ENCODE results near the gene VPS13C.

VPS13C gene

GRCh38 chr15:61829514-61829889 is 230.7 kb downstream of the VPS13C start:
- no peaks in the 10 kb centered on the region for H3K27me3 ChIP-seq (ENCODE audit: control insufficient read depth in 5 of 5, insufficient read depth in 4 of 5, low read length in 5 of 5)
- no peak overlapping the region for H3K9ac ChIP-seq (ENCODE audit: low read length in 5 of 5)
- peaks cover 0 to 9% (median 0%) of the 10 kb centered on the region in 5 donors for H3K4me1 ChIP-seq (ENCODE audit: control insufficient read depth in 5 of 5, insufficient read depth in 5 of 5, low read length in 5 of 5)
- no peak overlapping the region for H3K4me3 ChIP-seq (ENCODE audit: low read depth in 1 of 5, low read length in 5 of 5)
- H3K27ac ChIP-seq (ENCODE audit: low read depth, low read length), result no peak overlapping the region
- no peaks in the 10 kb centered on the region for H3K36me3 ChIP-seq (ENCODE audit: control insufficient read depth in 5 of 5, insufficient read depth in 5 of 5, low read length in 5 of 5)
- no peaks in the 10 kb centered on the region for H3K9me3 ChIP-seq (ENCODE audit: control insufficient read depth in 5 of 5, low read length in 5 of 5)

GRCh38 chr15:61828860-61829513 is 231.3 kb downstream of the VPS13C start:
- Histone ChIP-seq H3K4me3 (ENCODE audit: low read depth in 1 of 5, low read length in 5 of 5) (no peak overlapping the region), H3K27me3 (ENCODE audit: control insufficient read depth in 5 of 5, insufficient read depth in 4 of 5, low read length in 5 of 5) (no peaks in the 10 kb centered on the region), H3K27ac (ENCODE audit: low read depth, low read length) (no peak overlapping the region), H3K4me1 (ENCODE audit: control insufficient read depth in 5 of 5, insufficient read depth in 5 of 5, low read length in 5 of 5) (peaks cover 0 to 9% (median 0%) of the 10 kb centered on the region in 5 donors), H3K36me3 (ENCODE audit: control insufficient read depth in 5 of 5, insufficient read depth in 5 of 5, low read length in 5 of 5) (no peaks in the 10 kb centered on the region), H3K9ac (ENCODE audit: low read length in 5 of 5) (no peak overlapping the region), H3K9me3 (ENCODE audit: control insufficient read depth in 5 of 5, low read length in 5 of 5) (no peaks in the 10 kb centered on the region)

- Histone ChIP-seq H3K9ac (ENCODE audit: low read length in 5 of 5) (no peak overlapping the region), H3K9me3 (ENCODE audit: control insufficient read depth in 5 of 5, low read length in 5 of 5) (peaks cover 0 to 1% (median 0%) of the 10 kb centered on the region in 5 donors), H3K27ac (ENCODE audit: low read depth, low read length) (no peak overlapping the region), H3K4me3 (ENCODE audit: low read depth in 1 of 5, low read length in 5 of 5) (no peak overlapping the region), H3K36me3 (ENCODE audit: control insufficient read depth in 5 of 5, insufficient read depth in 5 of 5, low read length in 5 of 5) (no peaks in the 10 kb centered on the region), H3K4me1 (ENCODE audit: control insufficient read depth in 5 of 5, insufficient read depth in 5 of 5, low read length in 5 of 5) (peaks cover 0 to 9% (median 0%) of the 10 kb centered on the region in 5 donors), H3K27me3 (ENCODE audit: control insufficient read depth in 5 of 5, insufficient read depth in 4 of 5, low read length in 5 of 5) (no peaks in the 10 kb centered on the region)
These were observed 232.2 kb downstream of the VPS13C start for GRCh38 chr15:61828008-61828407.

GRCh38 chr15:61827131-61827530 is 233.1 kb downstream of the VPS13C start:
- Histone ChIP-seq H3K27me3 (ENCODE audit: control insufficient read depth in 5 of 5, insufficient read depth in 4 of 5, low read length in 5 of 5) (no peaks in the 10 kb centered on the region), H3K36me3 (ENCODE audit: control insufficient read depth in 5 of 5, insufficient read depth in 5 of 5, low read length in 5 of 5) (no peaks in the 10 kb centered on the region), H3K9ac (ENCODE audit: low read length in 5 of 5) (no peak overlapping the region)

GRCh38 chr15:61824291-61824690 is 236.0 kb downstream of the VPS13C start:
- no peak overlapping the region for H3K4me3 ChIP-seq (ENCODE audit: low read depth in 1 of 5, low read length in 5 of 5)
- H3K9ac ChIP-seq (ENCODE audit: low read length in 5 of 5), result no peak overlapping the region
- H3K36me3 ChIP-seq (ENCODE audit: control insufficient read depth in 5 of 5, insufficient read depth in 5 of 5, low read length in 5 of 5), result no peaks in the 10 kb centered on the region
- H3K9me3 ChIP-seq (ENCODE audit: control insufficient read depth in 5 of 5, low read length in 5 of 5), result peaks cover 0 to 2% (median 0%) of the 10 kb centered on the region in 5 donors
- no peak overlapping the region for H3K27ac ChIP-seq (ENCODE audit: low read depth, low read length)
- peaks cover 0 to 6% (median 0%) of the 10 kb centered on the region in 5 donors for H3K4me1 ChIP-seq (ENCODE audit: control insufficient read depth in 5 of 5, insufficient read depth in 5 of 5, low read length in 5 of 5)
- H3K27me3 ChIP-seq (ENCODE audit: control insufficient read depth in 5 of 5, insufficient read depth in 4 of 5, low read length in 5 of 5), result peaks cover 0 to 8% (median 0%) of the 10 kb centered on the region in 5 donors

More at GRCh38 chr15:61827131-61827530, 233.1 kb downstream of the VPS13C start:
- no peak overlapping the region for H3K27ac ChIP-seq (ENCODE audit: low read depth, low read length)
- no peak overlapping the region for H3K4me3 ChIP-seq (ENCODE audit: low read depth in 1 of 5, low read length in 5 of 5)
- H3K9me3 ChIP-seq (ENCODE audit: control insufficient read depth in 5 of 5, low read length in 5 of 5), result peaks cover 0 to 2% (median 0%) of the 10 kb centered on the region in 5 donors
- peaks cover 0 to 9% (median 0%) of the 10 kb centered on the region in 5 donors for H3K4me1 ChIP-seq (ENCODE audit: control insufficient read depth in 5 of 5, insufficient read depth in 5 of 5, low read length in 5 of 5)

GRCh38 chr15:61822511-61822910 is 237.7 kb downstream of the VPS13C start:
- no peak overlapping the region for H3K4me3 ChIP-seq (ENCODE audit: low read depth in 1 of 5, low read length in 5 of 5)
- peaks cover 0 to 8% (median 0%) of the 10 kb centered on the region in 5 donors for H3K27me3 ChIP-seq (ENCODE audit: control insufficient read depth in 5 of 5, insufficient read depth in 4 of 5, low read length in 5 of 5)
- H3K4me1 ChIP-seq (ENCODE audit: control insufficient read depth in 5 of 5, insufficient read depth in 5 of 5, low read length in 5 of 5), result peaks cover 0 to 2% (median 0%) of the 10 kb centered on the region in 5 donors
- no peaks in the 10 kb centered on the region for H3K36me3 ChIP-seq (ENCODE audit: control insufficient read depth in 5 of 5, insufficient read depth in 5 of 5, low read length in 5 of 5)
- H3K27ac ChIP-seq (ENCODE audit: low read depth, low read length), result no peak overlapping the region
- peaks cover 0 to 2% (median 0%) of the 10 kb centered on the region in 5 donors for H3K9me3 ChIP-seq (ENCODE audit: control insufficient read depth in 5 of 5, low read length in 5 of 5)
- H3K9ac ChIP-seq (ENCODE audit: low read length in 5 of 5), result no peak overlapping the region

GRCh38 chr15:61820951-61821350 is 239.3 kb downstream of the VPS13C start:
- H3K27me3 ChIP-seq (ENCODE audit: control insufficient read depth in 5 of 5, insufficient read depth in 4 of 5, low read length in 5 of 5), result peaks cover 0 to 8% (median 0%) of the 10 kb centered on the region in 5 donors
- H3K9ac ChIP-seq (ENCODE audit: low read length in 5 of 5), result no peak overlapping the region
- peaks cover 0 to 2% (median 0%) of the 10 kb centered on the region in 5 donors for H3K9me3 ChIP-seq (ENCODE audit: control insufficient read depth in 5 of 5, low read length in 5 of 5)
- H3K4me3 ChIP-seq (ENCODE audit: low read depth in 1 of 5, low read length in 5 of 5), result no peak overlapping the region
- no peak overlapping the region for H3K27ac ChIP-seq (ENCODE audit: low read depth, low read length)
- no peaks in the 10 kb centered on the region for H3K36me3 ChIP-seq (ENCODE audit: control insufficient read depth in 5 of 5, insufficient read depth in 5 of 5, low read length in 5 of 5)
- H3K4me1 ChIP-seq (ENCODE audit: control insufficient read depth in 5 of 5, insufficient read depth in 5 of 5, low read length in 5 of 5), result peaks cover 0 to 2% (median 0%) of the 10 kb centered on the region in 5 donors

GRCh38 chr15:61820212-61820611 is 240.0 kb downstream of the VPS13C start:
- Histone ChIP-seq H3K4me3 (ENCODE audit: low read depth in 1 of 5, low read length in 5 of 5) (no peak overlapping the region), H3K9ac (ENCODE audit: low read length in 5 of 5) (no peak overlapping the region), H3K36me3 (ENCODE audit: control insufficient read depth in 5 of 5, insufficient read depth in 5 of 5, low read length in 5 of 5) (no peaks in the 10 kb centered on the region), H3K4me1 (ENCODE audit: control insufficient read depth in 5 of 5, insufficient read depth in 5 of 5, low read length in 5 of 5) (peaks cover 0 to 2% (median 0%) of the 10 kb centered on the region in 5 donors), H3K27ac (ENCODE audit: low read depth, low read length) (no peak overlapping the region), H3K27me3 (ENCODE audit: control insufficient read depth in 5 of 5, insufficient read depth in 4 of 5, low read length in 5 of 5) (peaks cover 0 to 8% (median 0%) of the 10 kb centered on the region in 5 donors), H3K9me3 (ENCODE audit: control insufficient read depth in 5 of 5, low read length in 5 of 5) (peaks cover 0 to 2% (median 0%) of the 10 kb centered on the region in 5 donors)

GRCh38 chr15:61819386-61819785 is 240.9 kb downstream of the VPS13C start:
- Histone ChIP-seq H3K4me3 (ENCODE audit: low read depth in 1 of 5, low read length in 5 of 5) (no peak overlapping the region), H3K36me3 (ENCODE audit: control insufficient read depth in 5 of 5, insufficient read depth in 5 of 5, low read length in 5 of 5) (no peaks in the 10 kb centered on the region), H3K4me1 (ENCODE audit: control insufficient read depth in 5 of 5, insufficient read depth in 5 of 5, low read length in 5 of 5) (peaks cover 0 to 2% (median 0%) of the 10 kb centered on the region in 5 donors)

GRCh38 chr15:61818801-61819200 is 241.4 kb downstream of the VPS13C start:
- Histone ChIP-seq H3K36me3 (ENCODE audit: control insufficient read depth in 5 of 5, insufficient read depth in 5 of 5, low read length in 5 of 5) (no peaks in the 10 kb centered on the region), H3K27me3 (ENCODE audit: control insufficient read depth in 5 of 5, insufficient read depth in 4 of 5, low read length in 5 of 5) (peaks cover 0 to 8% (median 0%) of the 10 kb centered on the region in 5 donors)

More at GRCh38 chr15:61819386-61819785, 240.9 kb downstream of the VPS13C start:
- H3K9me3 ChIP-seq (ENCODE audit: control insufficient read depth in 5 of 5, low read length in 5 of 5), result peaks cover 0 to 2% (median 0%) of the 10 kb centered on the region in 5 donors
- H3K27ac ChIP-seq (ENCODE audit: low read depth, low read length), result no peak overlapping the region
- H3K9ac ChIP-seq (ENCODE audit: low read length in 5 of 5), result no peak overlapping the region
- peaks cover 0 to 8% (median 0%) of the 10 kb centered on the region in 5 donors for H3K27me3 ChIP-seq (ENCODE audit: control insufficient read depth in 5 of 5, insufficient read depth in 4 of 5, low read length in 5 of 5)

More at GRCh38 chr15:61818801-61819200, 241.4 kb downstream of the VPS13C start:
- Histone ChIP-seq H3K4me3 (ENCODE audit: low read depth in 1 of 5, low read length in 5 of 5) (no peak overlapping the region), H3K27ac (ENCODE audit: low read depth, low read length) (no peak overlapping the region), H3K4me1 (ENCODE audit: control insufficient read depth in 5 of 5, insufficient read depth in 5 of 5, low read length in 5 of 5) (peaks cover 0 to 2% (median 0%) of the 10 kb centered on the region in 5 donors), H3K9me3 (ENCODE audit: control insufficient read depth in 5 of 5, low read length in 5 of 5) (peaks cover 0 to 2% (median 0%) of the 10 kb centered on the region in 5 donors), H3K9ac (ENCODE audit: low read length in 5 of 5) (no peak overlapping the region)
